Vagina (tissue), 2 donors: Measurements from ENCODE around the gene RTRAF.

Source experiments
- POLR2A ChIP-seq, 2 donors: fragments of 450-650 bp; IDR thresholded peaks; one replicate each; pipeline ENCODE4 v1.6.1; 2017; ENCODE audit warnings: antibody characterized with exemption in 2 of 2, mild to moderate bottlenecking in 2 of 2, moderate library complexity in 2 of 2
- POLR2AphosphoS5 ChIP-seq, 2 donors: sonication (generic); formaldehyde crosslinking; IDR thresholded peaks; one replicate each; pipeline ENCODE4 v1.9.0; 2017; ENCODE audit warnings: antibody characterized with exemption in 2 of 2, mild to moderate bottlenecking in 2 of 2, low read depth in 1 of 2; ENCODE audit not compliant: insufficient read depth in 1 of 2
- TF ChIP-seq, protein P1 (sequence below), 3 experiments: fragments of 450-650 bp in 2 of 3; fragments of 200-600 bp in 1 of 3; sonication (generic) in 1 of 3; IDR thresholded peaks; one replicate each; pipeline ENCODE4 v1.5.1; 2017 to 2019; ENCODE audit warnings: antibody characterized with exemption in 3 of 3, mild to moderate bottlenecking in 2 of 3, moderate library complexity in 2 of 3

GRCh38 chr14:51954657-51955056, 34.7 kb upstream of the RTRAF start:
- TF ChIP-seq, protein P1, sequence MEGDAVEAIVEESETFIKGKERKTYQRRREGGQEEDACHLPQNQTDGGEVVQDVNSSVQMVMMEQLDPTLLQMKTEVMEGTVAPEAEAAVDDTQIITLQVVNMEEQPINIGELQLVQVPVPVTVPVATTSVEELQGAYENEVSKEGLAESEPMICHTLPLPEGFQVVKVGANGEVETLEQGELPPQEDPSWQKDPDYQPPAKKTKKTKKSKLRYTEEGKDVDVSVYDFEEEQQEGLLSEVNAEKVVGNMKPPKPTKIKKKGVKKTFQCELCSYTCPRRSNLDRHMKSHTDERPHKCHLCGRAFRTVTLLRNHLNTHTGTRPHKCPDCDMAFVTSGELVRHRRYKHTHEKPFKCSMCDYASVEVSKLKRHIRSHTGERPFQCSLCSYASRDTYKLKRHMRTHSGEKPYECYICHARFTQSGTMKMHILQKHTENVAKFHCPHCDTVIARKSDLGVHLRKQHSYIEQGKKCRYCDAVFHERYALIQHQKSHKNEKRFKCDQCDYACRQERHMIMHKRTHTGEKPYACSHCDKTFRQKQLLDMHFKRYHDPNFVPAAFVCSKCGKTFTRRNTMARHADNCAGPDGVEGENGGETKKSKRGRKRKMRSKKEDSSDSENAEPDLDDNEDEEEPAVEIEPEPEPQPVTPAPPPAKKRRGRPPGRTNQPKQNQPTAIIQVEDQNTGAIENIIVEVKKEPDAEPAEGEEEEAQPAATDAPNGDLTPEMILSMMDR (IDR thresholded peaks at IDR 0.05), result no peak
- no peak for TF ChIP-seq POLR2AphosphoS5 (IDR thresholded peaks at IDR 0.05; ENCODE audit: insufficient read depth in 1 of 2, low read depth in 1 of 2)
- no peak for TF ChIP-seq POLR2A (IDR thresholded peaks at IDR 0.05)
